ENCODE measurements around the gene UMODL1.

Gene UMODL1

GRCh38 chr21:42102076-42102475, 31.0 kb downstream of the UMODL1 start:
- TF ChIP-seq YY1 (IDR thresholded peaks at IDR 0.05; ENCODE audit: low read depth) (no peak), TCF12 (IDR thresholded peaks at IDR 0.05; ENCODE audit: low read depth) (no peak), TAF1 (IDR thresholded peaks at IDR 0.05; ENCODE audit: low read depth) (no peak), EGR1 (IDR thresholded peaks at IDR 0.05) (no peak), FOXM1 (IDR thresholded peaks at IDR 0.05; ENCODE audit: borderline replicate concordance, low read depth) (no peak), CEBPB (IDR thresholded peaks at IDR 0.05) (no peak), RAD21 (IDR thresholded peaks at IDR 0.05; ENCODE audit: low read depth) (no peak), MAX (IDR thresholded peaks at IDR 0.05) (no peak), NFIC (IDR thresholded peaks at IDR 0.05) (no peak), CREB1 (IDR thresholded peaks at IDR 0.05; ENCODE audit: low read depth) (no peak), ZBTB7A (IDR thresholded peaks at IDR 0.05; ENCODE audit: low read depth) (no peak)
- TF ChIP-seq, protein P1, sequence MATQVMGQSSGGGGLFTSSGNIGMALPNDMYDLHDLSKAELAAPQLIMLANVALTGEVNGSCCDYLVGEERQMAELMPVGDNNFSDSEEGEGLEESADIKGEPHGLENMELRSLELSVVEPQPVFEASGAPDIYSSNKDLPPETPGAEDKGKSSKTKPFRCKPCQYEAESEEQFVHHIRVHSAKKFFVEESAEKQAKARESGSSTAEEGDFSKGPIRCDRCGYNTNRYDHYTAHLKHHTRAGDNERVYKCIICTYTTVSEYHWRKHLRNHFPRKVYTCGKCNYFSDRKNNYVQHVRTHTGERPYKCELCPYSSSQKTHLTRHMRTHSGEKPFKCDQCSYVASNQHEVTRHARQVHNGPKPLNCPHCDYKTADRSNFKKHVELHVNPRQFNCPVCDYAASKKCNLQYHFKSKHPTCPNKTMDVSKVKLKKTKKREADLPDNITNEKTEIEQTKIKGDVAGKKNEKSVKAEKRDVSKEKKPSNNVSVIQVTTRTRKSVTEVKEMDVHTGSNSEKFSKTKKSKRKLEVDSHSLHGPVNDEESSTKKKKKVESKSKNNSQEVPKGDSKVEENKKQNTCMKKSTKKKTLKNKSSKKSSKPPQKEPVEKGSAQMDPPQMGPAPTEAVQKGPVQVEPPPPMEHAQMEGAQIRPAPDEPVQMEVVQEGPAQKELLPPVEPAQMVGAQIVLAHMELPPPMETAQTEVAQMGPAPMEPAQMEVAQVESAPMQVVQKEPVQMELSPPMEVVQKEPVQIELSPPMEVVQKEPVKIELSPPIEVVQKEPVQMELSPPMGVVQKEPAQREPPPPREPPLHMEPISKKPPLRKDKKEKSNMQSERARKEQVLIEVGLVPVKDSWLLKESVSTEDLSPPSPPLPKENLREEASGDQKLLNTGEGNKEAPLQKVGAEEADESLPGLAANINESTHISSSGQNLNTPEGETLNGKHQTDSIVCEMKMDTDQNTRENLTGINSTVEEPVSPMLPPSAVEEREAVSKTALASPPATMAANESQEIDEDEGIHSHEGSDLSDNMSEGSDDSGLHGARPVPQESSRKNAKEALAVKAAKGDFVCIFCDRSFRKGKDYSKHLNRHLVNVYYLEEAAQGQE (IDR thresholded peaks at IDR 0.05; ENCODE audit: low read depth) = no peak
- TF ChIP-seq, protein P2, sequence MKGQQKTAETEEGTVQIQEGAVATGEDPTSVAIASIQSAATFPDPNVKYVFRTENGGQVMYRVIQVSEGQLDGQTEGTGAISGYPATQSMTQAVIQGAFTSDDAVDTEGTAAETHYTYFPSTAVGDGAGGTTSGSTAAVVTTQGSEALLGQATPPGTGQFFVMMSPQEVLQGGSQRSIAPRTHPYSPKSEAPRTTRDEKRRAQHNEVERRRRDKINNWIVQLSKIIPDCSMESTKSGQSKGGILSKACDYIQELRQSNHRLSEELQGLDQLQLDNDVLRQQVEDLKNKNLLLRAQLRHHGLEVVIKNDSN (IDR thresholded peaks at IDR 0.05) = no peak

DNA sequence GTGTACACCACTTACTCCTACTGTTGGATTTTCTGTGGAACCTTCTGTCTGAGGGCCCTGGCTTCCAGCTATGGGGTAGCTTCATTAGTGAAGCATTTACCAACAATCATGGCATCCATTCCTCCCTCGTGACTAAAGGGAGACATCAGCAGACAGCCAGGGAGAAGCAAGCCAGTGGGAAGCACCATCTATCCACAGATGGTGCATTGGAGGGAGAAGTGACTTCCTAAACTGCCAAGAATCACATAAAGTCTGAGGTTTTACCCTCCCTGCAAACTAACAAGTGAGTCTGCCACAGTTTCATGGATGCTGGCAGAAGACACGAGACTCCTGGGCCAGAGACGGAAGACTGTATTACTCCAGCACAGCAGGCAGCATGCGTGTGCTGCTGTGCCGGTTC, 31.4 kb downstream of the UMODL1 start:
- TF ChIP-seq MAX (IDR thresholded peaks at IDR 0.05) (no peak), TEAD4 (IDR thresholded peaks at IDR 0.05) (no peak), ZBTB7A (IDR thresholded peaks at IDR 0.05; ENCODE audit: low read depth) (no peak), NFIC (IDR thresholded peaks at IDR 0.05) (no peak), TCF12 (IDR thresholded peaks at IDR 0.05; ENCODE audit: low read depth) (no peak), EGR1 (IDR thresholded peaks at IDR 0.05) (no peak), RAD21 (IDR thresholded peaks at IDR 0.05; ENCODE audit: low read depth) (no peak), CREB1 (IDR thresholded peaks at IDR 0.05; ENCODE audit: low read depth) (no peak), TAF1 (IDR thresholded peaks at IDR 0.05; ENCODE audit: low read depth) (no peak), CEBPB (IDR thresholded peaks at IDR 0.05) (no peak), FOXM1 (IDR thresholded peaks at IDR 0.05; ENCODE audit: borderline replicate concordance, low read depth) (no peak), EP300 (IDR thresholded peaks at IDR 0.05; ENCODE audit: borderline replicate concordance) (no peak)
- TF ChIP-seq, protein P2 (IDR thresholded peaks at IDR 0.05) = no peak

GRCh38 chr21:42102991-42103390, 31.9 kb downstream of the UMODL1 start:
- TF ChIP-seq MAX (IDR thresholded peaks at IDR 0.05) = no peak
- TF ChIP-seq TCF12 (IDR thresholded peaks at IDR 0.05; ENCODE audit: low read depth) = no peak
- TF ChIP-seq CREB1 (IDR thresholded peaks at IDR 0.05; ENCODE audit: low read depth) = no peak
- TF ChIP-seq, protein P2 (IDR thresholded peaks at IDR 0.05) = no peak
- TF ChIP-seq, protein P1 (IDR thresholded peaks at IDR 0.05; ENCODE audit: low read depth) = no peak
- TF ChIP-seq RAD21 (IDR thresholded peaks at IDR 0.05; ENCODE audit: low read depth) = no peak
- no peak for TF ChIP-seq EGR1 (IDR thresholded peaks at IDR 0.05)

- TF ChIP-seq CREB1 (IDR thresholded peaks at IDR 0.05; ENCODE audit: low read depth) (no peak), TAF1 (IDR thresholded peaks at IDR 0.05; ENCODE audit: low read depth) (no peak), TEAD4 (IDR thresholded peaks at IDR 0.05) (no peak), TCF12 (IDR thresholded peaks at IDR 0.05; ENCODE audit: low read depth) (no peak), NFIC (IDR thresholded peaks at IDR 0.05) (no peak), MAX (IDR thresholded peaks at IDR 0.05) (no peak), RAD21 (IDR thresholded peaks at IDR 0.05; ENCODE audit: low read depth) (no peak), EP300 (IDR thresholded peaks at IDR 0.05; ENCODE audit: borderline replicate concordance) (no peak), EGR1 (IDR thresholded peaks at IDR 0.05) (no peak), ZBTB7A (IDR thresholded peaks at IDR 0.05; ENCODE audit: low read depth) (no peak), FOXM1 (IDR thresholded peaks at IDR 0.05; ENCODE audit: borderline replicate concordance, low read depth) (no peak), CEBPB (IDR thresholded peaks at IDR 0.05) (no peak), YY1 (IDR thresholded peaks at IDR 0.05; ENCODE audit: low read depth) (no peak)
- TF ChIP-seq, protein P2 (IDR thresholded peaks at IDR 0.05) = no peak
- TF ChIP-seq, protein P1 (IDR thresholded peaks at IDR 0.05; ENCODE audit: low read depth) = no peak
Measured at GRCh38 chr21:42103843-42104242, 32.7 kb downstream of the UMODL1 start.
